ENCODE results near the gene CYP27B1. TPM values are rescaled to one million over a fixed set of nuclear protein-coding genes. Genes with fewer than 3 reads are reported as not detected.

Gene CYP27B1
- total and polyA plus RNA-seq, 10 of the 15 experiments (the other 5 are each of a cell fraction or from before 2014, with no cell fraction given): 0.10 to 2.7 (median 1.1) TPM

GRCh38 chr12:57782608-57783465, 16.0 kb upstream of the CYP27B1 start, which contains the start of gene TSFM (continued):
- TF ChIP-seq BCL11A (IDR thresholded peaks at IDR 0.05; ENCODE audit: low read depth, low read length): no peak
- TF ChIP-seq CBFB (IDR thresholded peaks at IDR 0.05; ENCODE audit: low read depth): peak; percentile 77; the same call in 1 of the 2 replicates
- no peak for TF ChIP-seq FOS (IDR thresholded peaks at IDR 0.05; ENCODE audit: borderline replicate concordance, extremely low read depth, insufficient read length)
- no peak for TF ChIP-seq IKZF2 (IDR thresholded peaks at IDR 0.05)
- no peak for TF ChIP-seq HDAC2 (IDR thresholded peaks at IDR 0.05)
- no peak for TF ChIP-seq TCF7 (IDR thresholded peaks at IDR 0.05; ENCODE audit: borderline replicate concordance)
- TF ChIP-seq CUX1 (IDR thresholded peaks at IDR 0.05; ENCODE audit: insufficient replicate concordance, low read depth, low read length): no peak
- no peak; the same call in 1 of the 2 replicates for TF ChIP-seq REST (IDR thresholded peaks at IDR 0.05; ENCODE audit: low read depth, low read length)
- TF ChIP-seq SUPT20H (IDR thresholded peaks at IDR 0.05; ENCODE audit: borderline replicate concordance, control insufficient read depth, low read depth, low read length): no peak
- TF ChIP-seq, protein P1, sequence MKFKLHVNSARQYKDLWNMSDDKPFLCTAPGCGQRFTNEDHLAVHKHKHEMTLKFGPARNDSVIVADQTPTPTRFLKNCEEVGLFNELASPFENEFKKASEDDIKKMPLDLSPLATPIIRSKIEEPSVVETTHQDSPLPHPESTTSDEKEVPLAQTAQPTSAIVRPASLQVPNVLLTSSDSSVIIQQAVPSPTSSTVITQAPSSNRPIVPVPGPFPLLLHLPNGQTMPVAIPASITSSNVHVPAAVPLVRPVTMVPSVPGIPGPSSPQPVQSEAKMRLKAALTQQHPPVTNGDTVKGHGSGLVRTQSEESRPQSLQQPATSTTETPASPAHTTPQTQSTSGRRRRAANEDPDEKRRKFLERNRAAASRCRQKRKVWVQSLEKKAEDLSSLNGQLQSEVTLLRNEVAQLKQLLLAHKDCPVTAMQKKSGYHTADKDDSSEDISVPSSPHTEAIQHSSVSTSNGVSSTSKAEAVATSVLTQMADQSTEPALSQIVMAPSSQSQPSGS (IDR thresholded peaks at IDR 0.05; ENCODE audit: low read length): peak; percentile 22; the same call in 1 of the 2 replicates
- TF ChIP-seq PBX3 (IDR thresholded peaks at IDR 0.05; ENCODE audit: insufficient replicate concordance, low read depth, low read length): no peak
- TF ChIP-seq POU2F2 (IDR thresholded peaks at IDR 0.05; ENCODE audit: borderline replicate concordance, low read depth, low read length): peak; percentile 72; the same call in 2 of the 3 replicates
- 0 out of 2 replicates have a peak, but pooled peaks have one; percentile 52 for TF ChIP-seq MYB (IDR thresholded peaks at IDR 0.05; ENCODE audit: borderline replicate concordance, low read depth, low read length)
- TF ChIP-seq WRNIP1 (IDR thresholded peaks at IDR 0.05; ENCODE audit: borderline replicate concordance, low read depth, low read length): no peak
- no peak for TF ChIP-seq NFYB (IDR thresholded peaks at IDR 0.05; ENCODE audit: insufficient read depth, low read depth, low read length)

All from GM12878 (cell line).